ENCODE results near the gene MDN1. TPM values are rescaled to one million over a fixed set of nuclear protein-coding genes. Genes with fewer than 3 reads are reported as not detected.

MDN1 gene
- total RNA-seq, 1 experiment from 2014 or later = 53.6 TPM

GRCh38 chr6:89790403-89790802 lies 29.2 kb downstream of the MDN1 start:
- CTCF ChIA-PET = no interaction called here
- Histone ChIP-seq H3K9me2 (ENCODE audit: insufficient read depth) (no peaks in the 10 kb centered on the region), H3K27ac (ENCODE audit: low read depth, low read length) (no peak overlapping the region), H2AFZ (ENCODE audit: low read depth, low read length, poor library complexity, severe bottlenecking) (no peak overlapping the region), H3K9ac (ENCODE audit: low read length) (no peak overlapping the region), H3K27me3 (ENCODE audit: insufficient read depth, low read length) (no peaks in the 10 kb centered on the region), H3K9me3 (ENCODE audit: control insufficient read depth in 1 of 2, insufficient read depth in 1 of 2, low read depth in 1 of 2, low read length in 2 of 2) (no peaks in the 10 kb centered on the region), H3K4me2 (ENCODE audit: low read length) (no peak overlapping the region), H3K36me3 (ENCODE audit: control insufficient read depth in 1 of 2, insufficient read depth in 2 of 2, low read length in 2 of 2) (peaks cover 32 to 57% of the 10 kb centered on the region in 2 experiments), H4K20me1 (ENCODE audit: insufficient read depth) (no peaks in the 10 kb centered on the region), H3K4me1 (ENCODE audit: control insufficient read depth in 1 of 2, insufficient read depth in 2 of 2, low read length in 2 of 2) (no peaks in the 10 kb centered on the region), H3K4me3 (replicated peaks in 1 of 2; ENCODE audit: low read depth in 1 of 2, low read length in 2 of 2) (no peak overlapping the region), H3K79me2 (ENCODE audit: insufficient read depth, low read length) (peaks cover 51% of the 10 kb centered on the region)
- BruUV-seq (replicated peaks) = no TSS peak
- no peak for ATAC-seq
- POLR2A ChIA-PET = no interaction called here
- intact Hi-C loops (cut with micrococcal nuclease) = loop anchor here (10.0 kb wide), 1 partner anchor 356 kb away; the partner anchor contains the start of gene ANKRD6
- TF ChIP-seq ELF1 (IDR thresholded peaks at IDR 0.05; ENCODE audit: borderline replicate concordance, low read depth) (no peak), ZFX (IDR thresholded peaks at IDR 0.05) (no peak), POLR2A (IDR thresholded peaks at IDR 0.05; ENCODE audit: borderline replicate concordance, extremely low read depth, insufficient read depth, insufficient read length) (no peak), POLR2AphosphoS5 (IDR thresholded peaks at IDR 0.05; ENCODE audit: low read depth, low read length) (no peak), ZBTB33 (IDR thresholded peaks at IDR 0.05; ENCODE audit: extremely low read depth, insufficient replicate concordance, low read length) (no peak), CBX3 (IDR thresholded peaks at IDR 0.05; ENCODE audit: low read depth) (no peak), RAD21 (IDR thresholded peaks at IDR 0.05; ENCODE audit: low read depth) (no peak), CEBPB (IDR thresholded peaks at IDR 0.05; ENCODE audit: low read depth) (no peak), YY1 (IDR thresholded peaks at IDR 0.05; ENCODE audit: extremely low read depth, insufficient replicate concordance, low read depth, low read length) (no peak), EZH2 (IDR thresholded peaks at IDR 0.05) (no peak), MAX (IDR thresholded peaks at IDR 0.05) (no peak)
- RAD21 ChIA-PET (ENCODE audit: low non-redundant PET in 1 of 2, low total read pairs in 2 of 2, uncharacterized antibody in 2 of 2, unreplicated experiment in 2 of 2) = no interaction called here
- no peak for DNase-seq (ENCODE audit: low read depth, low spot score)
